H1 (cell line): ENCODE measurements around the gene HOXB3. TPM values are rescaled to one million over a fixed set of nuclear protein-coding genes. Genes with fewer than 3 reads are reported as not detected.

Source experiments
- ASH2L ChIP-seq: fragments of 200-600, 300-600 bp; sonication (generic); IDR thresholded peaks from one replicate; pipeline ENCODE4 v1.7.1; 2017; ENCODE audit warnings: low read length
- CHD2 ChIP-seq: IDR thresholded peaks from 2 replicates; pipeline ENCODE4 v1.6.1; 2012; ENCODE audit warnings: low read length, improper control_type of control experiment
- EZH2 ChIP-seq: fragments of 200-600 bp; sonication (generic); IDR thresholded peaks from 2 replicates; pipeline ENCODE4 v1.7.1; 2012; ENCODE audit warnings: low read depth, mild to moderate bottlenecking, moderate library complexity, low read length, inconsistent platforms; ENCODE audit not compliant: severe bottlenecking
- HDAC2 ChIP-seq, 2 experiments: fragments of 300-600 bp in 1 of 2; sonication (generic) in 1 of 2; IDR thresholded peaks; 2 replicates each; pipeline ENCODE4 v1.6.1; 2011 to 2012; ENCODE audit warnings: low read depth in 2 of 2, low read length in 2 of 2, mild to moderate bottlenecking in 2 of 2, moderate library complexity in 2 of 2, borderline replicate concordance in 1 of 2, inconsistent platforms in 1 of 2
- SUZ12 ChIP-seq: fragments of 200-600 bp; sonication (generic); IDR thresholded peaks from 2 replicates; pipeline ENCODE4 v1.6.1; 2012; ENCODE audit warnings: mild to moderate bottlenecking, inconsistent platforms, low read length, moderate library complexity, mixed read lengths
- TBP ChIP-seq: IDR thresholded peaks from 2 replicates; pipeline ENCODE4 v1.6.1; 2011; ENCODE audit warnings: low read depth, low read length, improper control_type of control experiment
- polyA plus RNA-seq, 7 experiments: library from polyadenylated mRNA; depleted of rRNA in 3 of 7; stranded (reverse) in 5 of 7; unstranded in 2 of 7; fragments of >200 nt in 5 of 7; fragments of 200-250 nt in 2 of 7; gene quantifications; 1 replicate in 5 of 7; 2 replicates in 1 of 7; 4 replicates in 1 of 7; pipeline versions ENCODE4 v1.2.1 to v1.2.3, GENCODE V29; 2011 to 2013; ENCODE audit warnings: missing spikeins in 2 of 7, mixed read lengths in 2 of 7
- total RNA-seq: library from RNA; stranded (reverse); fragmentation: NEBNext Ultra II Directional; extraction: Animal tissue kit (Norgen Biotek cat#: 25700); gene quantifications from 2 replicates; pipeline ENCODE4 v1.2.1, GENCODE V29; 2021
- TF ChIP-seq, protein P1 (sequence below): fragments of 300-600 bp; sonication (generic); IDR thresholded peaks from 2 replicates; pipeline ENCODE4 v1.7.1; 2012; ENCODE audit warnings: low read length, moderate library complexity, mild to moderate bottlenecking, inconsistent platforms; ENCODE audit not compliant: insufficient replicate concordance
- TF ChIP-seq, protein P2 (sequence below): IDR thresholded peaks from 2 replicates; pipeline ENCODE4 v1.6.1; 2012; ENCODE audit warnings: inconsistent platforms

Gene HOXB3
- total and polyA plus RNA-seq, 2 of the 8 experiments (the other 6 are each of a cell fraction or from before 2014, with no cell fraction given) = not detected

DNA sequence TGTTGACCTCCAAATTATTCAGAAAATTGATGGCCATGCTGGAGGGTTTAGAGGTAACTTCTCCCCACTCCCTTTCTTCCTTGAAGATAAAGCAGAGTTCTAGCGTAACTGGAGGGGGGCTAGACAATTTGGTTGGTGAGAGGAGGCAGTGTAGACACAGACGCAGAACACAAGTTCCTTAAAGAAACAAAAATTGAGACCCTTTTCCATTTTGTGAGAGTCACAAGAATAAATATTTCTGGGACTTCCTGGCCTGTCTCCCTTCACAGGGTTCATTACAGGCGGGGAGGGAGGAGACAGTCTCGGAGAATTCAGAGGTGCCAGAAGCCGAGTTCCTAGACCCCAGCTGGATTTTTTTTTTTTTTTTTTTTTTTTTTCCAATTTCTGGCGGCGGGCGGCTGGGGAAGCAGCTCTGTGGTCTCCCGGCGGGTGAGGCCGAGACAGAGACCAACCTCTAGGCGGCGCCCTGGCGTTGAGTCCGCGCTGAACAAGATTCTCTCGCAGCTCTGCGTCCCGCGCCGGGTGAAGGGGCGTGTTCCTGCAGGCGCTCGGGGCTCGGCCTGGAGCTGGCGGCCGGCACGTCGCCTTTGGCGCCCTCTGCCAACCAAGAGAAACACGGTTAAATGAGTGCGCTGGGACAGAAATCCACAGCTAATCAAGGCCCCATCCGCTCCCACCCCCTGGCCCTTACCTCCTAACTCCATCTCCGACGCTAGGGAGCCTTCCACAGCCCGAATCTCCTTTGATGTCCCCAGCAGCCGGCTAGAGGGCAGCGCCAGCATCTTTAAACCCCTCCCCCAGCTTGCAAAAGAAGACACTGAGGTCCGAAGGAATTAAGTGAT is 46.4 kb upstream of the HOXB3 start (continued):
- TF ChIP-seq, protein P1, sequence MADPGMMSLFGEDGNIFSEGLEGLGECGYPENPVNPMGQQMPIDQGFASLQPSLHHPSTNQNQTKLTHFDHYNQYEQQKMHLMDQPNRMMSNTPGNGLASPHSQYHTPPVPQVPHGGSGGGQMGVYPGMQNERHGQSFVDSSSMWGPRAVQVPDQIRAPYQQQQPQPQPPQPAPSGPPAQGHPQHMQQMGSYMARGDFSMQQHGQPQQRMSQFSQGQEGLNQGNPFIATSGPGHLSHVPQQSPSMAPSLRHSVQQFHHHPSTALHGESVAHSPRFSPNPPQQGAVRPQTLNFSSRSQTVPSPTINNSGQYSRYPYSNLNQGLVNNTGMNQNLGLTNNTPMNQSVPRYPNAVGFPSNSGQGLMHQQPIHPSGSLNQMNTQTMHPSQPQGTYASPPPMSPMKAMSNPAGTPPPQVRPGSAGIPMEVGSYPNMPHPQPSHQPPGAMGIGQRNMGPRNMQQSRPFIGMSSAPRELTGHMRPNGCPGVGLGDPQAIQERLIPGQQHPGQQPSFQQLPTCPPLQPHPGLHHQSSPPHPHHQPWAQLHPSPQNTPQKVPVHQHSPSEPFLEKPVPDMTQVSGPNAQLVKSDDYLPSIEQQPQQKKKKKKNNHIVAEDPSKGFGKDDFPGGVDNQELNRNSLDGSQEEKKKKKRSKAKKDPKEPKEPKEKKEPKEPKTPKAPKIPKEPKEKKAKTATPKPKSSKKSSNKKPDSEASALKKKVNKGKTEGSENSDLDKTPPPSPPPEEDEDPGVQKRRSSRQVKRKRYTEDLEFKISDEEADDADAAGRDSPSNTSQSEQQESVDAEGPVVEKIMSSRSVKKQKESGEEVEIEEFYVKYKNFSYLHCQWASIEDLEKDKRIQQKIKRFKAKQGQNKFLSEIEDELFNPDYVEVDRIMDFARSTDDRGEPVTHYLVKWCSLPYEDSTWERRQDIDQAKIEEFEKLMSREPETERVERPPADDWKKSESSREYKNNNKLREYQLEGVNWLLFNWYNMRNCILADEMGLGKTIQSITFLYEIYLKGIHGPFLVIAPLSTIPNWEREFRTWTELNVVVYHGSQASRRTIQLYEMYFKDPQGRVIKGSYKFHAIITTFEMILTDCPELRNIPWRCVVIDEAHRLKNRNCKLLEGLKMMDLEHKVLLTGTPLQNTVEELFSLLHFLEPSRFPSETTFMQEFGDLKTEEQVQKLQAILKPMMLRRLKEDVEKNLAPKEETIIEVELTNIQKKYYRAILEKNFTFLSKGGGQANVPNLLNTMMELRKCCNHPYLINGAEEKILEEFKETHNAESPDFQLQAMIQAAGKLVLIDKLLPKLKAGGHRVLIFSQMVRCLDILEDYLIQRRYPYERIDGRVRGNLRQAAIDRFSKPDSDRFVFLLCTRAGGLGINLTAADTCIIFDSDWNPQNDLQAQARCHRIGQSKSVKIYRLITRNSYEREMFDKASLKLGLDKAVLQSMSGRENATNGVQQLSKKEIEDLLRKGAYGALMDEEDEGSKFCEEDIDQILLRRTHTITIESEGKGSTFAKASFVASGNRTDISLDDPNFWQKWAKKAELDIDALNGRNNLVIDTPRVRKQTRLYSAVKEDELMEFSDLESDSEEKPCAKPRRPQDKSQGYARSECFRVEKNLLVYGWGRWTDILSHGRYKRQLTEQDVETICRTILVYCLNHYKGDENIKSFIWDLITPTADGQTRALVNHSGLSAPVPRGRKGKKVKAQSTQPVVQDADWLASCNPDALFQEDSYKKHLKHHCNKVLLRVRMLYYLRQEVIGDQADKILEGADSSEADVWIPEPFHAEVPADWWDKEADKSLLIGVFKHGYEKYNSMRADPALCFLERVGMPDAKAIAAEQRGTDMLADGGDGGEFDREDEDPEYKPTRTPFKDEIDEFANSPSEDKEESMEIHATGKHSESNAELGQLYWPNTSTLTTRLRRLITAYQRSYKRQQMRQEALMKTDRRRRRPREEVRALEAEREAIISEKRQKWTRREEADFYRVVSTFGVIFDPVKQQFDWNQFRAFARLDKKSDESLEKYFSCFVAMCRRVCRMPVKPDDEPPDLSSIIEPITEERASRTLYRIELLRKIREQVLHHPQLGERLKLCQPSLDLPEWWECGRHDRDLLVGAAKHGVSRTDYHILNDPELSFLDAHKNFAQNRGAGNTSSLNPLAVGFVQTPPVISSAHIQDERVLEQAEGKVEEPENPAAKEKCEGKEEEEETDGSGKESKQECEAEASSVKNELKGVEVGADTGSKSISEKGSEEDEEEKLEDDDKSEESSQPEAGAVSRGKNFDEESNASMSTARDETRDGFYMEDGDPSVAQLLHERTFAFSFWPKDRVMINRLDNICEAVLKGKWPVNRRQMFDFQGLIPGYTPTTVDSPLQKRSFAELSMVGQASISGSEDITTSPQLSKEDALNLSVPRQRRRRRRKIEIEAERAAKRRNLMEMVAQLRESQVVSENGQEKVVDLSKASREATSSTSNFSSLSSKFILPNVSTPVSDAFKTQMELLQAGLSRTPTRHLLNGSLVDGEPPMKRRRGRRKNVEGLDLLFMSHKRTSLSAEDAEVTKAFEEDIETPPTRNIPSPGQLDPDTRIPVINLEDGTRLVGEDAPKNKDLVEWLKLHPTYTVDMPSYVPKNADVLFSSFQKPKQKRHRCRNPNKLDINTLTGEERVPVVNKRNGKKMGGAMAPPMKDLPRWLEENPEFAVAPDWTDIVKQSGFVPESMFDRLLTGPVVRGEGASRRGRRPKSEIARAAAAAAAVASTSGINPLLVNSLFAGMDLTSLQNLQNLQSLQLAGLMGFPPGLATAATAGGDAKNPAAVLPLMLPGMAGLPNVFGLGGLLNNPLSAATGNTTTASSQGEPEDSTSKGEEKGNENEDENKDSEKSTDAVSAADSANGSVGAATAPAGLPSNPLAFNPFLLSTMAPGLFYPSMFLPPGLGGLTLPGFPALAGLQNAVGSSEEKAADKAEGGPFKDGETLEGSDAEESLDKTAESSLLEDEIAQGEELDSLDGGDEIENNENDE = no peak
- TF ChIP-seq ASH2L = peak; percentile 65
- TF ChIP-seq HDAC2 (IDR thresholded peaks at IDR 0.05; ENCODE audit: borderline replicate concordance in 1 of 2, low read depth in 2 of 2, low read length in 2 of 2) = no peak
- peak; percentile 78 for TF ChIP-seq EZH2
- no peak for TF ChIP-seq CHD2
- peak; percentile 79 for TF ChIP-seq SUZ12
- peak; percentile 68; the same call in 1 of the 2 replicates for TF ChIP-seq TBP
- TF ChIP-seq, protein P2, sequence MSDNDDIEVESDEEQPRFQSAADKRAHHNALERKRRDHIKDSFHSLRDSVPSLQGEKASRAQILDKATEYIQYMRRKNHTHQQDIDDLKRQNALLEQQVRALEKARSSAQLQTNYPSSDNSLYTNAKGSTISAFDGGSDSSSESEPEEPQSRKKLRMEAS = peak; percentile 61
